Right lung (tissue), 10 donors: ENCODE data around the gene LINGO3. TPM values are rescaled to one million over a fixed set of nuclear protein-coding genes. Genes with fewer than 3 reads are reported as not detected.
"Not testable (repeated sequence)": the region's sequence is repeated elsewhere in the genome, so short reads cannot be mapped to it uniquely, and the experiment has no call there.

Source experiments
- DNase-seq, 2 donors: peaks; one replicate each; pipeline ENCODE4 v3.0.0-alpha.2; 2013
- long read RNA-seq, 8 donors: transcript quantifications; one replicate each; lab custom pipeline, GENCODE V29; 2026
- polyA plus RNA-seq, 5 donors: library from polyadenylated mRNA; unstranded; fragments of 120-200 nt; gene quantifications; one replicate each; pipeline versions ENCODE4 v1.2.1 to v1.2.3, GENCODE V29; 2013; ENCODE audit warnings: inconsistent platforms in 1 of 5, low replicate concordance in 1 of 5; ENCODE audit not compliant: insufficient read length in 5 of 5, insufficient read depth in 1 of 5

The LINGO3 gene
- under 1 TPM in 3 of 5 donors, not detected in 2; 0.08 to 0.16 (median 0.08) TPM for polyA plus RNA-seq
- long read RNA-seq, donor 1, partial matches to known transcripts: 0 of 1 reads
- long read RNA-seq, donor 1, other reads (novel, unspliced or antisense): 0 of 1 reads
- long read RNA-seq, donor 2: 0 reads
- long read RNA-seq, donor 3: 0 reads
- long read RNA-seq, donor 4: 0 reads
- long read RNA-seq, donor 5: 0 reads
- long read RNA-seq, donor 6: 0 reads
- long read RNA-seq, donor 7: 0 reads
- long read RNA-seq, donor 8: 0 reads

- DNase-seq: no peak
These were observed at the start of gene LINGO3 for GRCh38 chr19:2308114-2308556. LINGO3 (minus strand) TSS chr19:2308154; CDS start chr19:2291776, 16,378 bp downstream.

GRCh38 chr19:2356036-2356646 is 48.2 kb upstream of the LINGO3 start:
- no peak for DNase-seq

- DNase-seq: no peak
These were observed 47.4 kb upstream of the LINGO3 start for GRCh38 chr19:2355168-2356035.

- DNase-seq: no peak
These were observed 46.7 kb upstream of the LINGO3 start for GRCh38 chr19:2354670-2355069.

GRCh38 chr19:2353887-2354592 is 46.1 kb upstream of the LINGO3 start:
- DNase-seq: no peak

GRCh38 chr19:2353159-2353886 is 45.4 kb upstream of the LINGO3 start:
- no peak for DNase-seq

- no peak for DNase-seq
These were observed 44.2 kb upstream of the LINGO3 start for GRCh38 chr19:2352121-2352520.

- DNase-seq: no peak
These were observed 43.6 kb upstream of the LINGO3 start for GRCh38 chr19:2351591-2351990.

- no peak for DNase-seq
These were observed 42.7 kb upstream of the LINGO3 start for GRCh38 chr19:2350656-2351055.

GRCh38 chr19:2349818-2350217 is 41.9 kb upstream of the LINGO3 start:
- not testable (repeated sequence) for DNase-seq

GRCh38 chr19:2345794-2346663 is 38.1 kb upstream of the LINGO3 start:
- no peak for DNase-seq

- DNase-seq: no peak
These were observed 37.1 kb upstream of the LINGO3 start for GRCh38 chr19:2345076-2345475.

GRCh38 chr19:2344381-2344870 is 36.5 kb upstream of the LINGO3 start:
- DNase-seq: no peak

- DNase-seq: no peak
These were observed 35.5 kb upstream of the LINGO3 start for GRCh38 chr19:2343289-2343982.

- no peak for DNase-seq
These were observed 34.8 kb upstream of the LINGO3 start for GRCh38 chr19:2342656-2343288.

- peak in 1 of 2 donors; percentile 36 for DNase-seq
These were observed 34.0 kb upstream of the LINGO3 start for GRCh38 chr19:2341982-2342381.

GRCh38 chr19:2341244-2341751 is 33.3 kb upstream of the LINGO3 start:
- no peak for DNase-seq

GRCh38 chr19:2340496-2341243 is 32.7 kb upstream of the LINGO3 start:
- DNase-seq: no peak
